Measurements from ENCODE around the gene CELF5.
"Not testable (repeated sequence)": the region's sequence is repeated elsewhere in the genome, so short reads cannot be mapped to it uniquely, and the experiment has no call there.

The CELF5 gene

DNA sequence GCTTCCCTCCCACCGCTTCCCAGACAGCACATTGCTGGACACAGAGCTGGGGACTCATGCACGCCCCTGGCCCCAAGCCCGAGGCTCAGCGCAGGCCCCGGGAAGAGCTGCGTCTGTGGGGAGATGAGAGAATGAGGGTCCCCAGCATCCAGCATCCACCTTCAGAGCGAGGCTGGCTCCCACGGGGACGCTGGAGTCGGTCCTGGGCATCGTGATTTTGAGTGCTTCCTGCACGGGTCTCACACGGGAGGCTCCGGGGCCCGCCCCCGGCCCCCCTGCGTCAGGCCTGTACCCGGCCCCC lies 34.0 kb upstream of the CELF5 start:
- no peak for DNase-seq (ENCODE audit: low spot score)

DNA sequence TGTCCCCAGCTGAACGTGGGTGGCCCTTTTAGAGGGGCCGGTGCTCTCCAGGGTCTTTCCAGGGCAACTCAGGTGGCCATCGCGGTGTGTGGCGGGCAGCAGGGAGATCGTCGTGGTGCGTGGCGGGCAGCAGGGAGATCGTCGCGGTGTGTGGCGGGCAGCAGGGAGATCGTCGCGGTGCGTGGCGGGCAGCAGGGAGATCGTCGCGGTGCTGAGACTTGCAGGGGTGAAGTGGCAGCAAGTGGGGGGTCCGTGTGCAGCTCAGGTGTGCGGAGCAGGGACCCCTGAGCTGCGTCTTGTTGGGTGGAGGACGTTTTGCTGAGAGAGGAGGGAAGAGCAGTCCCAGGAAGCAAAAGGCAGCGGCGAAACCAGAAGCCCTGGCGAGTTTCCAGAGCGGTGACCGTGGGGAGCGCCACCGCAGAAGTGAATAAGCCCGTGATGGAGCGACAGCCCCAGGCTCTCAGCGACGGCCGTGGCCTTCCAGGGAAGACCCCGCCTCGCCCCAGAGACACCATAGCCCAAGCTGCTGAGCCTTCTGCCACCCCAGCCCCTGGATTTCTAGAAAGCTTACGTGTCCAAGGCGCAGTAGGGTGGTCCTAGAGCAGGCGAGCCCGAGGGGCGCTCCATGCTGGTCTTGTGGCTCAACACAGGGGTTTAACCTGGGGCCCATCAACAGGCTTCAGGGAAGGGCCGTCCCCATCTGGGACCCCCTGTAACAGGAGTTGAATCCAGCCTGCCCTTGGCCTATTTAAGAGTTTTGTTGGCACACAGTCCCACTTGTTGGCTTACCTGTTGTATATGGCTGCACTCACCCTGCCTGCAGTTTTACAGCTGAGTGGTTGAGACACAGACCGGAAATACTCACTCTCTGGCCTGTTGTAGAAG lies 33.3 kb upstream of the CELF5 start:
- DNase-seq (ENCODE audit: low spot score), result no peak

DNA sequence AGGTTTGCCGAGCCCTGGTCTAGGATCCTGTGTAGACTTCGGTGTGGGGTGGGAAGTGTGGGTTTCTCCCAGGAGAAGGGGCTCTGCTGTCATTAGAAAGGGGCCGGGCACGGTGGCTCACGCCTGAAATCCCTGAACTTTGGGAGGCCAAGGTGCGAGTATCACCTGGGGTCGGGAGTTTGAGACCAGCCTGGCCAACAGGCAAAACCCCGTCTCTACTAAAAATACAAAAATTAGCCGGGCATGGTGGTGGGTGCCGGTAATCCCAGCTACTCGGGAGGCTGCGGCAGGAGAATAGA lies 32.7 kb upstream of the CELF5 start:
- DNase-seq (ENCODE audit: low spot score), result not testable (repeated sequence)

DNA sequence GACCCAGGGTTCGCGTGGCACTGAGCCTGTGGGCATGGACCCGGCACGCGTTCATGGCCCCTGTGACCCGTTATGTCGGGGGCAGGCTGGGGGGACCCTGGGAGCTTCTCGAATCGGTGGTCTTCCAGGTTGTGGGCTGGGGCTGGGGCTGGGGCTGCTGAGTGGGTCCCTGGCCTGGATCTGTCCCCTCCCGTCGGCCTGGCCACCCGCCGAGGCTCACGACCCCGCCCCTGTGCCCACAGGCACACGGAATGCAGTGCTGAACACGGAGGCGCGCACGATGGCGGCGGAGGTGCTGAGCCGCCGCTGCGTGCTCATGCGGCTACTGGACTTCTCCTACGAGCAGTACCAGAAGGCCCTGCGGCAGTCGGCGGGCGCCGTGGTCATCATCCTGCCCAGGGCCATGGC lies 32.2 kb upstream of the CELF5 start:
- no peak for DNase-seq (ENCODE audit: low spot score)

DNA sequence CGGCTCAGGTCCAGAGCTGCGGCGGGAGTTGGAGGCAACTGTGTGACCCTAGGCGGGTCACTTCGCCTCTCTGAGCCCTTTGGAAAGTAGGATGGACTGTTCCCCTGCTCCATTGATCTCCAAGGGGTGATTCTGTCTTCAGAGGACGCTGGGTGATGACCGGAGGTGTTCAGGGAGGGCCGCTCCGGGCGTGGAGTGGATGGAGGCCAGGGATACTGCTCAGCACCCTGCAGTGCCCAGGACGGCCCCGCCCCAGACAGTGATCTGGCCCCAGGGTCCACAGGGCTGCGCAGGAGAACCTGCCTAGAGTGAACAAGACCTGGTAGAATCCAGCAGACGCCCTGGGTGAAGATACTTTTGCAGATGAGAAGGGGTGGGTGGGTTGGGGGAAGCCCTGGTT lies 31.8 kb upstream of the CELF5 start:
- DNase-seq (ENCODE audit: low spot score), result no peak

DNA sequence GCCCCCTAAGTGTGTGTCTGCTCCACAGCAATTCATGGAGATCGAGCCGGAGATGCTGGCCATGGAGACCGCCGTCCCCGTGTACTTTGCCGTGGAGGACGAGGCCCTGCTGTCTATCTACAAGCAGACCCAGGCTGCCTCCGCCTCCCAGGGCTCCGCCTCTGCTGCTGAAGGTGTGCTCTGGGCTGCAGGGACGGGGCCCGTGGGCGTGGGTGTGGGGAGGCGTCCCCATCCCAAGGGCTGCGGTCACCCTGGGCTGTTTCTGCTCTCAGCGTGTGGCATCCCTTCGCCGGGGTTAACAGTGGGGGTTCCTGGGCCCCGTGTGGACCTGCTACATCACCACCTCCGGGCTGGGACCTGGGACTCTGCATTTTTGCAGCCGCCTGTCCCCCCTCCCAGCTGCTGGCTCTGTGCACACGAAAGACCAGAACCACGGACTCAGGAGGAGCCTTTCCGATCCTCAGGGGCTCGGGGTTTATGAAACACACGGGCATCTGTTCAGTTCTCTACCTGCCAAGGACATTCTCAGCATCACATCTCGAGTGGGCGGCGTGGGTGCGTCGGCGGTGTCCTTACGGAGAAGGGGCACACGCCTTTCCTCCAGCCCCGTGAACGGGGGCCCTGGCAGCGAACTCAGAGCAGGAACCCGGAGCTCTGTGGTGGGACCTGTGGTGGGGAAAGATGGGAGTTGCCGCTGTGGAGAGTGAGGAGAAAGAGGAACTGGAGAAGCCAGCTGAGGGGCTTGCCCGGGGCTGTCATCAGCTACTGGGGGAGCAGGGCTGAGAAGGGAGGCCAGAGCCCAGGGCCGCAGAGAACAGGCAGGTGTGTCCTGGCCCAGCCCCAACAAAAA lies 31.0 kb upstream of the CELF5 start:
- no peak for DNase-seq (ENCODE audit: low spot score)

DNA sequence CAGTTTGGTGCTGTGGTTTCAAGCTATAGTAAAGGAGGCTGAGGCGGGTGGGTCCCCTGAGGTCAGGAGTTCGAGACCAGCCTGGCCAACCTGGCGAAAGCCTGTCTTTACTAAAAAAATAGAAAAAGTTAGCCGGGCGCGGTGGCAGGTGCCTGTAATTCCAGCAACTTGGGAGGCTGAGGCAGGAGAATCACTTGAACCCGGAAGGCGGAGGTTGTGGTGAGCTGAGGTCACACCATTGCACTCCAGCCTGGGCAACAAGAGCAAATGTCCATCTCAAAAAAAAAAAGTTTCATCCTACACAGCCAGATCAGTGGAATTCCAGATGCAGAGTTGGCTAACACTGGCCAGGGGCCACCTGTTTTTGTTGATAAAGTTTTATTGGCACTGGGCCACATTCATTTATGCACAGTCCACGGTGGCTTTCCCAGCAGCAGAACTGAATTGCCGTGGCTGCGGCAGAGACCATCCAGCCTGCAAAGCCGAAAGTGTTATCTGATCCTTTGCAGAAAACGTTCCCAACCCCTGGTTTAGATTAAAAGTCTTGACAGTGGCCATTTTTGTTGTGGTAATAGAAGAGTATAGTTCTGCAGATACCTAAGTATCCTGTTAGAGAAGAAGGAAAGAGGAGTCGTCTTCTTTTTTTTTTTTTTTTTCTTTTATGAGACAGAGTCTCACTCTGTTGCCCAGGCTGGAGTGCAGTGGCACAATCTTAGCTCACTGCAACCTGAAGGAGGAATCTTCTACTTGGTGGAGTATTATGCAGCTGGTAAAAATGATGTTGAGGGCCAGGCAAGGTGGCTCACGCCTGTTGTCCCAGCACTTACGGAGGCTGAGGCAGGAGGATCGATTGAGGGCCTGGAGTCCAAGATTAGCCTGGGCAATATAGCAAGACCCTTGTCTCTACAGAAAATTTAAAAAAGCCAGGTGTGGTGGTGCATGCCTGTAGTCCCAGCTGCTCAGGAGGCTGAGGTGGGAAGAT lies 30.1 kb upstream of the CELF5 start:
- no peak for DNase-seq (ENCODE audit: low spot score)

DNA sequence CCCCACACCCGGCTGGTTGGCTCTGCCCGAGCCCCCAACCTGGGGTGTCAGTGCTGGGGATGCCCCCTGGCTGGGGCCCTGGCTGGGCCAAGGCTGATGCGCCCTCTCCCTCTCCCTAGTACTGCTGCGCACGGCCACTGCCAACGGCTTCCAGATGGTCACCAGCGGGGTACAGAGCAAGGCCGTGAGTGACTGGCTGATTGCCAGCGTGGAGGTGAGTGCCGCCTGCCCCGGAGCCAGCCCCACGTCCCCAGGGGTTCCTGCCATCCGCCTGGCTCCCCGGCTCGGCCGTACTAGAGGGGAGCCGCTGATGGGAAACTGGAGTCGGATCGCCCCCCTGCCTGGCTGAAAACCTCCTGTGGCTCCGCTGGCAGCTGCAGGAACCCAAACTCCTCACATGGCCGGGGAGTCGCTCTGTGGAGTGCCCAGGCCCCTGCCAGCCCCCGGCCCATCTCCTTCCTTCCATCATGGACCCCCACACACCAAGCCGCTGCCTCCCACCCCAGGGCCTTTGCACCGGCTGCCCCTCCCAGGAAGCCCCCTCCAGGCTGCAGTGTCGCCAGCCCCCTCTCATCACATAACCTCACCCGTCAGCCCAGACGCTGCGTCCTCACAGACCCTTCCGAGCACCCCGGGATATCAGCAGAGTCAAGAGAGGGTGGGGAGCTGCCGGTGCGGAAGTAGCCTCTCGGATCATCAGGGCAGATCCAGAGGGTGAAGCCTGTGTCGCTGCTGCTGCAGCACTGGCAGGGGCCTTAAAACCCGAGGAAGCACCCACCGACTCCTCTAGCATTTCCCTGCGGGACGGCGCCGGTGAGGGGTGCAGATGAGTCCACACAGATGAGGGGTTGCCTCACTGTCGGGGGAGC lies 28.2 kb upstream of the CELF5 start:
- no peak for DNase-seq (ENCODE audit: low spot score)

DNA sequence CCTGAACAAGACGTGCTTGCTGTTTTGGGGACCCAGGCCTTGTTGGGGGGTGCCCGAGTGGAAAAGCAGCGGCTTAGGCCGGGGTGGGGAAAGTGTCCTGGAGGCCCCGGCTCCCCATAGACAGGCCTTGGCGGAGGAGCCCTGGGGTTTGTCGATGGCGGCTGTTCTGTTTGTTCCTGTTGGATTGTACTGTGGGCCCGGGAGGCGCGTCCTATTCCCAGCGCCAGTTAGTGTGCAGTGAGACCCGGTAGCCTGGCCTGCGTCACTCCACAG lies 27.6 kb upstream of the CELF5 start:
- DNase-seq (ENCODE audit: low spot score), result no peak

DNA sequence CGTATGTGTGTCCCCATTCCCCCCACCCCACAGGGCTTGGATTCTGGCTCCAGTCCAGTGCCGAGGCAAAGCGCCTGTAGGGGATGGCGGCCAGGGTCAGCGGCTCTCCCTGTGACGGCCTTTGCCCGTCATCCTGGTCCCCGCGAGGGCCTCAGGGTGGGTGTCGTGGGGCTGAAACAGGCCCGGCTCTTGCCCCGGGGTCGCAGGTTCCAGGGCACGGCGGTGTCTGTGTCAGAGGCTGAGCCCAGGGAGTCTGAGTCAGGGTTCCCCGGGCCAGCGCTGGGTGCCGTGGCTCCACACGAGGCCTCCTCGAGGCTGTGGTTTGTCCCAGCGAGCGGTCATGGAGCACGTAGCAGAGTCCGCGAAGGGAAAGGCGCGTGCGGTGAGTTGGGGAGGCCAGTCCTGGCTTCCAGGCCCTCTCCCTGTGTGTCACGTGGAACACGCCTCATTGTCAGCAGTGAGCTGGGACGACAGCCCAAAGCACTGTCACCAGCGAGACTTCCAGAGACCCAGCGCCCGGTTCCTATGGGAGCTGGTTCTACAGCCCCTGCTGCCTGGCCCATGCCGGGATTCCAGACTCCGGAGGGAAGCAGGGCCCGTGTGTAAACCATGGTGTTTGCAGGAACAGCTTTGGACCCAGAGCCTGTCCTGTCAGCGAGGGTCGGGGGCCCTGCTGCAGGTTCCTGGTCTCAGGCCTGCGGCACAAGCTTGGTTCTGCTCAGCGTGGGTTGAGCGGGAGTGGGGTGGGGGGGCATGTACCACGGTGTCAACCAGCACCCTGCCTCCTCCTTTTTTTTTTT lies 25.4 kb upstream of the CELF5 start:
- no peak for DNase-seq (ENCODE audit: low spot score)

DNA sequence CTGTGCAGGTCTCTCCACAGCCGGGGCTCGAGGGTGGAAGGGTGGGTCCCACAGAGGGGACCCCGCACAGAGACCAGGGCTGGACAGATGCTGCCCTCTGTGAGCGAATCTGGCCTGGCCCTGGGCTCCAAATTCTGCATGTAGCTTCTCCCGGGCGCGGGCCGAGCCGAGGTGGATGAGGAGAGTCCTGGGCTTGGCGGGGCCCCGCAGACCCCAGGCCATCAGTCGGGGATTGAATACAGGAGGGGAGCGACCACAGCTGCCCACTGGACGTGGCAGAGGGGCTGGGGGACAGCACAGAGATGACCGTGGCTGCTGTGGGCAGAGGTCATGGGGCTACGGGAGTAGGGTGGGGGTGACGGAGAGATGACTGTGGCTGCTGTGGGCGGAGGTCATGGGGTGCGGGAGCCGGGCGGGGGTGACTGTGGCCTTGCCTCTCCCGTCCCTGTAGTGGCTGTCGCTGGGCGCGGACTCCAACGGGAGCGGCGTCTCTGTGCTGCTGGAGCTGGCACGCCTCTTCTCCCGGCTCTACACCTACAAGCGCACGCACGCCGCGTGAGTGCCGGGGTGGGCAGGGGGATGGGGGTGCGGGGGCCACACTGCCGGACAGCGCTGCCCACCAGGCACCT lies 23.3 kb upstream of the CELF5 start:
- no peak for DNase-seq (ENCODE audit: low spot score)

DNA sequence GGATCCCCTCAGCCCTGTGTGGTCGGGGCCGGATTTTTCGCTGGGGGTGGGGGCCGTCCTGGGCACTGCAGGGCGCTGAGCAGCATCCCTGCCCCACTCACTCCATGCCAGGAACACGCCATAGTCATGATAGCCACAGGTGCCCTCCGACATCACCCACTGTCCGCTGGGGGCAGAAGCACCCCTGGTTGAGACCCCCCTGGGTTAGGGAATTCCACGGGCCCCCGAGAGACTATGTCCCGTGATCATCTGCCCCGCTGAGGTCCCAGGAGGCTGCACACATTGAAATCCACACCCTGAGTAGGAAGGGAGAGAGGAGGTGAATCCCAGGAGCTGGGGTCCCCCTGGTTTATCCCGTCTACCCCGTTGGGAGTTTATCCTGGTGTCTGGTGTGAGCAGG lies 22.6 kb upstream of the CELF5 start:
- DNase-seq (ENCODE audit: low spot score), result no peak

DNA sequence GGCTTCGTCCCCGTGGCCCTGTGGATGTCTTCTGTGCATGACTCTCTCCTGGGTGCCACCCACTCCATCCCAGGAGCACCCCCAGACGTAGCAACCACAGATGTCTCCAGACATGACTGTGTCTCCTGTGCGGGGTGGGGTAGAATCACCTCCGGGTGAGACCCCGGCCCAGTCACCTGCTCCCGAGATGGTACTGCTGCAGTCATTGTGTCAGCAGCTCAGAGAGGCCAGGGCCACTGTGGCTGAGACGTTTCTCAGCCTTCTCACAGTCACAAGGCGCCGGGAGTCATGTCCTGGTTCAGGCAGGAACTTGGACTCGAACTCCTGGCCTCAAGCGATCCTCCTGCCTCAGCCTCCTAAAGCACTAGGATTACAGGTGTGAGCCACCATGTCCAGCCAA lies 22.1 kb upstream of the CELF5 start:
- no peak for DNase-seq (ENCODE audit: low spot score)

DNA sequence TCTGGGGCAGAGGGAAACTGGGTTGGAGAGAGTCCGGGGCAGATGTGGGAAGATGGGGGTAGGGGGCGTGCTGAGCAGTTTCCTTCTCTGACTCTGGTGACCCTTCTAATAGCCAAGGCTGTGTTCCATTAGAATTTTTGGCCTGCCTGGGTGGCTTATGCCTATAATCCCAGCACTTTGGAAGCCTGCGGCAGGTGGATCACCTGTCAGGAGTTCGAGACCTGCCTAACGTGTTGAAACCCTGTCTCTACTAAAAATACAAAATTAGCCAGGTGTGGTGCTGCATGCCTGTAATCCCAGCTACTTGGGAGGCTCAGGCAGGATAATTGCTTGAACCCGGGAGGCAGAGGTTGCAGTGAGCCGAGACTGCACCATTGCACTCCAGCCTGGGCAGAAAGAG lies 21.6 kb upstream of the CELF5 start:
- DNase-seq (ENCODE audit: low spot score), result not testable (repeated sequence)

DNA sequence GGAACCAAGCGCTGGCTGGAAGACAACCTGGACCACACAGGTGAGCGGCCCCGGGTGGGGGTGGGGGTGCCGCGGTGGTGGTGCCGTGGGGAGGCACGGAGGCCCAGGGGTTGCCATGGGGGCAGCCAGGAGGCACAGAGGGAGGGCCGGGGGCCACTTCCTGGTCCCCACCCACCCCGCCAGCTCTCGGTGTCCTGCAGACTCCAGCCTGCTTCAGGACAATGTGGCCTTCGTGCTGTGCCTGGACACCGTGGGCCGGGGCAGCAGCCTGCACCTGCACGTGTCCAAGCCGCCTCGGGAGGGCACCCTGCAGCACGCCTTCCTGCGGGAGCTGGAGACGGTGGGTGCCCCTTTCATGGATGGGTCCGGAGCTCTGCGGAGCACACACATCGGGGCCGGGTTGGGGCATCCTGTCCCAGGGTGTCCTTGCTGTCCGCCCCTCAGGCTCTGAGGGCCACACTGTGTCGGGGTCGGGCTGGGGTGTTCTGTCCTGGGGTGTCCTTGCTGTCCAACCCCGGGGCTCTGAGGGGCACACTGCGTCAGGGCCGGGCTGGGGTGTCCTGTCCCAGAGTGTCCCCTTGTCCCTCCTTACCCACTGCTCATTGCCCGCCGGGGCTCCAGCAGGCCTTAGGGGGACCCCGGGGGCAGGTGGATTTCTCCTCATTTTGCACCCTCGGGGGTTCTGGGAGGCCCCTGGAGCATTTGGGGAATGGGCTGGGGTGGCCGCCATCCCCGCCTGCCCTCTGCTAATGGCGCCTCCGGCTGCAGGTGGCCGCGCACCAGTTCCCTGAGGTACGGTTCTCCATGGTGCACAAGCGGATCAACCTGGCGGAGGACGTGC lies 20.4 kb upstream of the CELF5 start:
- no peak for DNase-seq (ENCODE audit: low spot score)

DNA sequence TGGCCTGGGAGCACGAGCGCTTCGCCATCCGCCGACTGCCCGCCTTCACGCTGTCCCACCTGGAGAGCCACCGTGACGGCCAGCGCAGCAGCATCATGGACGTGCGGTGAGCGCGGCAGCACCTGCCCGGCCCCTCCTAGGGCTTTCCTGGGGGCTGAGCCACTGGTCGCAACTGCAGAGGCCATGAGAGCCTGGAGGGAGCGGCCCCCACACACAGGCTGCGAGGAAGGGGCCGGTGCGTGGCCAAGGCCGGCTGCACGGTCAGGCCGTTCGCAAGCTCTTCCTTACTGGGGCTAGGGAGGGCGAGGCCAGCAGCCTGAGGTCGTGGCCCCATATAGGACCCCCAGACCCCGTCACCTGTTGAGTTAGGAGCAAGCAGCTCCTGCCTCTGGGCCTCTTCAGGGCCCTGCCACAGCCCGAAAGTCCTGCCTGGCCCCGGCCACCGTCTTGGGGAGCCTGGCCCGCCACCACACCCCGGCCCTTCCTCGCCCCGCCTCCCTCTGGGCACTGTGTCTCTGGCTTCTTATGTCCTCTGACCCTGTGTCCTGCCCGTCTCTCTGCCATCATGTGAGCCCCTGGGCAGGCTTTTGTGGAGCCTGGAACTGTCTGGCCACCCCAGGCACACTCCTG lies 19.7 kb upstream of the CELF5 start:
- no peak for DNase-seq (ENCODE audit: low spot score)

DNA sequence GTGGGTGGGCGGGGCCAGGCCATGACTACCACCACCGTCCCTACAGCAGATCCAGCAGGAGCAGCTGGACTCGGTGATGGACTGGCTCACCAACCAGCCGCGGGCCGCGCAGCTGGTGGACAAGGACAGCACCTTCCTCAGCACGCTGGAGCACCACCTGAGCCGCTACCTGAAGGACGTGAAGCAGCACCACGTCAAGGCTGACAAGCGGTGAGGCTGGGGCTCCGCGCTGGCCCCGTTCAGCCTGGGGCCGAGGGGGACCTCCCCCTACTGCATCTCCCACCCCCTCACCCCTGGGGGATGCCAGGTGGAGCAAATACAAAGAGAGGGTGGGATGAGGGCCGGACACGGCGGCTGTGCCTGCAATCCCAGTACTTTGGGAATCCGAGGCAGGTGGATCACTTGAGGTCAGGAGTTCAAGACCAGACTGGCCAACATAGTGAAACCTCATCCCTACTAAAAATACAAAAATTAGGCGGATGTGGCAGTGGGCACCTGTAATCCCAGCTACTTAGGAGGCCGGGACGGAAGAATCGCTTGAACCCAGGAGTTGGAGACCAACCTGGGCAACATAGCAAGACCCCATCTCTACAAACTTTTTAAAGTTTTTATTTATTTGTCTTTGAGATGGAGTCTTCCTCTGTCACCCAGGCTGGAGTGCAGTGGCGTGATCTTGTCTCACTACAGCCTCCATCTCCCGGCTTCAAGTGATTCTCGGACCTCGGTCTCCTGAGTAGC lies 18.1 kb upstream of the CELF5 start:
- DNase-seq (ENCODE audit: low spot score), result no peak

Data from hepatic stellate cell (primary cell).